ENCODE results near the gene MLH3.
A peak's percentile ranks its signal among the peaks of the same experiment; 100 is the strongest.
"Not testable (repeated sequence)": the region's sequence is repeated elsewhere in the genome, so short reads cannot be mapped to it uniquely, and the experiment has no call there.

Gene MLH3

DNA sequence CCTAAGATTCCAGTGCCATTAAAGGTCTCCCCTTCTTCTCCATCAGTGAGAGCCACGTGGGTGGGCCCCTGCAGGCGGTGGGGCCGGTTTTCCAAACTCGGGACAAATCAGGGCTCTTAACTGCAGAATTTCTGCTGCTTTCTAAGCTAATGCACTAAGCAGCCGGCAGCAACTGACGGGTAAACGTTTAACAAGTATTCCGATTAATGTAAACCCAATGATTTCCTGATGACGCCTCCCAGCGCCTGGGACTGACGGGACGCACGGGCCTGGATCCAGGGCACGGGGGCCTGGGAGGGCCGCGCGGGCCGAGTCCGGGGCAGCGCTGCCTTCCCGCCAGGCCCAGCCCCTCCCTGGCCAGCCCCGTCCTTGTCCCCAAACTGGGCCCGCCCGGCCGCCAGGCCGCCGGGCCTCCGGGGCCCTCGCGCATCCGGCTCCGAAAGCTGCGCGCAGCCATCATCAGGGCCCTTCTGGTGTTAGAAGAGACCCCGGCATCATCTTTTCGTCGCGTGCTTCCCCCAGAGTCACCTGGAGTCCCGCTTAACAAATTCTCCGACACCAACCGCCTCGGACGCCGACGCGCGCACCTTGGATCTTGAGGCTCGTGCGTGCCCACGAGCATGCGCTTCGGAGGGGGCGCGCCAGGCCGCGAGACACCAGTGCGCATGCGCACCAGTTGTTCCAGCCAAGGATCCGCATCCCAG, at the start of gene MLH3:
Gene MLH3, minus strand, starts transcription at position 616 of the 704 bp plus-strand sequence. CDS start 1,812 bp downstream, outside the sequence.
- peak; percentile 66 for DNase-seq

DNA sequence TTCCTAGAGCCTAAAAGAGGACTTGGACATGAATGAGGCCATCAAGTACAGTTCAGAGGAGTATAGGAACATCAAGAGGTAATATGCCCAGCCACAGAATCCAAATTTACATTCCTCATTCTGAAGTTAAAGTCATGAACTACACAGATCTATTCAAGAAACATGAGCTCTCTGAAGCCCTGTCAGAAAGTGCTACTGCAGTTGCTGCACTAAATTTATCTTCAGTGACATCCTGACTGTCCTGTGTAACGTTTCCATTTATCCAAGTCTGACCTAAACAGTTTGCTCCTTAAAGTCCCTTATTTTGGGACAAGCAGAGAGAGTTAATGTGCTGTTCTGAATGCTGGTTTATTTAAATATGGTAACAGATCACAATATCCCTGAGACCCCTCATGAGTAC, 47.4 kb upstream of the MLH3 start:
- no peak for DNase-seq

DNA sequence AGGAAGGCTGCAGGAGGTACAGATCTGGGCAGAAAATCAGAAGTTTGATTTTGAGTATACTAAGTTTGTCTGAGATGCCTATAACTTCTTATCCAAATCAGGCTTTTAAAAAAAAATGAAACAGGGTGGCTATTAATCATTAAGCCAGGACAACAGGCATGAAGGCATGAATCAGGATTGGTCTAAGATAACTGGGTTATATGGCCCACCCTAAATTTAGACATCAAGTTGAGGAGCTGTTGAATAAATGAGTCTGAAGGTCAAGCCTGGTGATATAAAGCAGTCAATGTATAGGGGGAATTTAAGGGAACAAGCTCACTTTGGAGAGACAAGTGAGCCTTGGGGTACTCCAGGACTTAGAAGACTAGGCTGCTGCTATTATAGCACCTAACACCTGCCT, 46.9 kb upstream of the MLH3 start:
- DNase-seq, result no peak

DNA sequence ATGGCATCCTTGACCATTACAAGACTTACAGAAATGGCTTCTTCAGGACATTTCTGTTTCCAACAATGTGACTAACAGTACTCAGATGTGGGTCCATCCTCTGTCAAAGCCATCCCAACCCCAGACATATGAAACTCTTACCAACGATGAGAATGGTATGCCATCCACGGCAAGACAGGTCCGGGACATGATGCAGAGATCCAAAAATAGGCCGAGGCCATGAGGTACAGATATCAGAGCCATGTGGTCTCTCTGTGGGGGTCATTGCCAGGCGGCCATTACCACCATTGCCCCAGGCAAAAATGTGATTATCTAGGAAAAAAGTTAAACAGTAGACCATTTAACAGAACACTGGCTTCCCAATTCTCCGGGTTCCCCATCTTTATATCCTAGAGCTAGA, 45.7 kb upstream of the MLH3 start:
- DNase-seq, result no peak

DNA sequence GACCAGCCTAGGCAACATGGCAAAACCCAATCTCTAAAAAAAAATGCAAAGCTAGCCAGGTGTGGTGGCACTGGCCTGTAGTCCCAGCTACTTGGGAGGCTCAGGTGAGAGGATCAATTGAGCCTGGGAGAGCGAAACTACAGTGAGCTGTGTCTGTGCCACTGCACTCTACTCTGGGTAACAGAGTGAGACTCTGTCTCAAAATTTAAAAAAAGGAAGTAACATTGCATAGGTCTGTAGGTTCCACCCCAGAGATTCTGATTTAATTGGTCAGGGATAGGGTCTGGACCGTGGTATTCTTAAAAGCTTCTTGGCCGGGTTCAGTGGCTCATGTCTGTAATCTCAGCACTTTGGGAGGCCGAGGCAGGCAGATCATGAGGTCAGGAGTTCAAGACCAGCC, 44.4 kb upstream of the MLH3 start:
- DNase-seq, result no peak

DNA sequence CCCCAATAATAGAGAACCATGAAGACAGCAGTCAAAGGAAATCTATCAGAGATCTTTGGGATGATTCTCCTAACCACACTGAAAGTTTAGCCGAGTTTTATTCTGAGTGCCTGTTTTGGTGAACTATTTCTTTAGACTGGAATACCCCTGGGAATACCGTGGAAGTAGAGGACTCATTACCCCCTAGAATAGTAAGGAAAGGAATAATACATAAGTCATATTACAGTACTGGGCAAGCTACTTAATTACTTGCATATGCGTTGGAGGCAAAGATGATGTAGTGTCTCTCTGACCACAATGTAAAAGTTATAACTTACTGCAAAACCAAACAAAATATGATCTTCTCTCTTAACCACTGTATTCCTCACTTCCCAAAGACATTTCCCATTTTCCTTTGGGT, 43.6 kb upstream of the MLH3 start:
- DNase-seq, result no peak

DNA sequence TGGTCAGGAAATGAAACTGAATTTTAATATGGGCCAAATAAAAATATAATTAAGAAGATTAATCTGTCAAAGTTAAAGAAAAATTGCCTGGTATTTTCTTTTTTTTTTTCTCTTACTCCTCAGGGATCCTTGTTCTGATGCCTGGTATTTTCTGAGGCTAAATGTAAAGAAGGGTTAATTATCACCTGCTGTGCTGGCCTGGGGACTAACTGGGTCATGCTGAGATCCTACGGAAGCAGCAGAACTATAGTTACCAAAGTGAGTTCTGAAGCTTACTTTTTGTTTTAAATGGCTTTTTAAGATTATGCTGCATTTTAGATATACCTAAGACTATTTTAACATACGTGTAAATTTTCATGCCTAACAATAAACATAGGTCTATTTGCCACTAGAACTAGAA, 41.4 kb upstream of the MLH3 start:
- no peak for DNase-seq

DNA sequence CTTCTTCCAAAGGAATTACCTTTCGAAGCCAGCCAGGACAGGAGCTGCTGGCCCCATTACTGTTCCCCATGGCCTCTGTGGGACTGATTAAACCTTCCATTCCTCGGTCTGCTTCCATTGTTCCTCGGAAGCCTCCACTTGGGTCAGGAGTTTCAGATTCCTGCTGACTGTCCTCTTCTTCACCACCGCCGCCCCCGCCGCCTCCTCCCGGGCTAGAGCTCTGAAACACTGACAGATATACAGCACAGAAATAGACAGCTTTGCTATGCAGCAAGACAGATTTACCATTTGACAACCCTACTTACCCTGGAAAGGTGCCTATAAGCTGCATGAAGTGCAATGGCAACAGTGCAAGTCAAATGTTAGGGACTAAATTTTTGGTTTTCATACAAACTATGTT, 40.0 kb upstream of the MLH3 start:
- no peak for DNase-seq

DNA sequence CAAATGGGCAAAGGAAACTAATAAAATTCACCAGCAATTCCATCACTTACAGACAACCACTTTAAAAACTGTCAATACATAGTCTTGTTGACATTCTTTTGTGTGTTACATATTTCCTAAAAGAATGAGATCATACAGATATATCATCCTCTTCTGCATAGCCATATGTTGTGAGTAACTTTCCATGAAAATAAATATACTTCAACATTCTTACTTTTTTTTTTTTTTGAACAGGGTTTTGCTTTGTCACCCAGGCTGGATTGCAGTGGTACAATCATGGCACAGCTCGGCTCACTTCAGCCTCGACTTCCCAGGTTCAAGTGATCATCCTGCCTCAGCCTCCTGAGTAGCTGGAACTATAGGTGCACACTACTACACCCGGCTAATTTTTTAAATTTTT, 39.1 kb upstream of the MLH3 start:
- no peak for DNase-seq

DNA sequence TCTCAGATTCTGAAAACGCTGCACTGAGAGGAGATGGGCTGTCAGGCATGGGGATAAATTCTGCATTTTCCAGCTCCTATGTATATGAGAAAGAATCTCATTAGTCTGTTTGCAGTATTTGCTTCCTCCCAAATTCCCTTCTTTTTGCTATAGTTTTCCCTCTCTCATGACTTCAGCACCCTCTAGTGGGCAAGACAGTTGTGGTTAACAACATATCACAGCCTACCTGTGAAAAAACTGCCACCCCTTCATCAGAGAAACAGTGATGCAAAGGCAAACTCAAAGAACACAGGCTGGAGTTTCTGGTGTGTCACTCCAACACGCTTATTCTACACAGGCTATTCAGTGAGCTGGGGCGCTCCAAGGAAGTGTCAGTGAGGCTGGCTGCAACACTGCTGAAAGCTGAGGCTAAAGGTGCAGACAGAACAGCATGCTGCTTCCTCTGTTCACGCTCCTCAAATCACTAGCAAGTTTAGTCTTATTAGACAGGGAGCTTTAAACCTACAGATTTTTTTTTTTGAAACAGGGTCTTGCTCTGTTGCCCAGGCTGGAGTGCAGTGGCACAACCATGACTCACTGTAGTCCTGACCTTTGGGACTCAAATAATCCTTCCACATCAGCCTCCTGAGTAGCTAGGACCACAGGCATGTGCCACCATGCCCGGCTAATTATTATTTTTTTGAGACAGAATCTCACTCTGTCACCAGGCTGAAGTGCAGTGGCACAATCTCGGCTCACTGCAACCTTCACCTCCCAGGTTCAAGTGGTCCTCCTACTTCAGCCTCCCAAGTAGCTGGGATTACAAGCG, 37.5 kb upstream of the MLH3 start:
- no peak for DNase-seq

DNA sequence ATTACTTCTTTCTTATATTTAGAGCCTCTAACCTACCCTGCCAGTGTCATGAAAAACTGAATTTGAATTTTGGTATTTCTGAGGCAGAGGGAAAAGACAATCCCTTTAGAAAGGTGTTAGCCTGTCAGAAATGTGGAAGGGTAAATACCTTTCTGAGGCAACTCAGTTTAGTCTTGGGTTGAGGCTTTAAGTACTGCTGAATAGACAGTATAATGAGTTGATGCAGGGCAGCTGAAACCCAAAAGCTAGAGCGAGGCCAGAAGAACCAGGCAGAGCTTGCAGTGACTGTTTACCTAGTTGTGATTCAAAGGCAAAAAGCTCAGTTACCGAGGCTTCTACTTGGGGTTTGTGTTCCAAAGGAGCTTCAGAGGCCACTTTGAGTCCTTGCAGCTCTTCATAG, 36.9 kb upstream of the MLH3 start:
- DNase-seq, result no peak

DNA sequence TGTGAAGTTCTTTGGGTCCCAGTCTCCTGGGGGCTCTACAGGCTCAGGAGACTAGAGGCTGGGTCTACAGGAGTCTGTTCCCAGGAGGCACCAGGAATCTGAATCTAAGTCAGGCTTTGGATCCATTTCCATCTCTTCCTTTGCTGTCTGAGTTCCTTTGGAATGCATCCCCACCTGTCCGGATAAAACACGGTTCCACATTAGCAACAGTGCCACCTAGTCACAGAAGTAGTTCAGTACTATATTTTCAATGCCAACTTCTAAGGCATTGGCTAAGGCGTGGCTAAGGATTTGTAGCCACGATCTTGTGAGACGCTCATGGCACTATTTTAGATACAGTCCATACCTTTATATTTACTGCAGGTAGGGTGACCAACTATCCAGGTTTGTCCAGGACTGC, 33.2 kb upstream of the MLH3 start:
- no peak for DNase-seq

DNA sequence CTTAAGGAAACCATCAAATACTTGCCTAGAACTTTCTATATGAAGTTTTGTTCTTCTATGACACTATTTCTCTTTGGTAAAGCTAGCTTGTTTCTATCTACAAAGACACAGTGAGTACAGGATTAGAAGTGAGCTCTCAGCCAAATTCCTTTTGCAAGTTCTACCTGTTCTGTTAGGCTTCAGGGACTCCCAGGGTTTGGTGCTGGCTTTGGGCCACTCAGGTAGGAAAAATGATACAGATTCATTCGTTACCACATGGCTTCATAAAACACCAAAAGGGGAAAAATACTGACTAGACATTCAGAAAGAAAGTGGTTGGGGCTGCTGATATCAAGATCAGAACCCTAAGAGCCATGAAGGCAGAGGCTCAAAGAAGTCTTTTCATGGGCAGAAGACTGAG, 32.0 kb upstream of the MLH3 start:
- DNase-seq, result no peak

DNA sequence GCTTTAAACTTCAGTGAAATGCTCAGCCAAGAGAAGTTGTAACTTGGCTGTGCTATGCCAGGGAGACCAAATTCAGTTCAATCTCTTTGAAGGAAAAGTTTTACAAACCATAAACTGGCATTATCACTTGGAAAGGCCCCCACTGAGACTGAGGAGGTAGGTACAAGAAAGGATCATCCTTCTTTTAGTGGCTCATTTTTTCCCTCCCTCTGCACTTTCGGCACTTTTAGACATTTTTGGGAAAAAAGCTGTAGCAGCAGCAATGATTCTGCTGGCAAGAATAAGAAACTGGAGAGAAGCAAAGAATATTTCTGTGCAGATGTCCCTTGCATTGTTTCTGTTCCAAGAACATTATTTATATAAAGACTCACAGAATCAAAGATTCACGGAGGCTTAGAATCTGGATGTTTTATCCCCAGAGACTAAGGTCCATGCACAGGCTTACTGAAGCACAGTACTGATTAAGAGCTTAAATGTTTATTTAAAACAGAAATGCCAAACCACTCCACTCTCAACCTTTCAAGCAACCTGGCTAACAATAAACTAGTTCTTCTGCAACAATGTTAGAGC, 30.5 kb upstream of the MLH3 start:
- no peak for DNase-seq

DNA sequence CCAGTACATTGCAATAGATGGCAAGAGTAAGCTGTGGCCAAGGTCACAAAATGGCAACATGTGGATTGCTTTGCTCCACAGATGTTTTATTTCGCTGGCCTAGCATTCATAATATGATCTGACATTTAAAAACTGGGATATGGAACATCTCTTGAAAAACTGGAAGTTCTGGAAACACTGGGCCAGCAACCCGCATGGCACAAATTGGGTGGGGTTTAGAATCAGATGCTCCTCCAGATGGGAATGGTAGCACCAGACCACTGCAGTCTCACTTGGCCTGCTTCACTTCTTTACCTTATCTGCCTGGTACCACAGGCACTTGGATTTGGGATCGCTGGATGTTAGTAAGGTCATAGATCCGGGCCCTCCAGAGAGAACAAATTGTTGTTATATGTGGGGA, 28.3 kb upstream of the MLH3 start:
- no peak for DNase-seq

DNA sequence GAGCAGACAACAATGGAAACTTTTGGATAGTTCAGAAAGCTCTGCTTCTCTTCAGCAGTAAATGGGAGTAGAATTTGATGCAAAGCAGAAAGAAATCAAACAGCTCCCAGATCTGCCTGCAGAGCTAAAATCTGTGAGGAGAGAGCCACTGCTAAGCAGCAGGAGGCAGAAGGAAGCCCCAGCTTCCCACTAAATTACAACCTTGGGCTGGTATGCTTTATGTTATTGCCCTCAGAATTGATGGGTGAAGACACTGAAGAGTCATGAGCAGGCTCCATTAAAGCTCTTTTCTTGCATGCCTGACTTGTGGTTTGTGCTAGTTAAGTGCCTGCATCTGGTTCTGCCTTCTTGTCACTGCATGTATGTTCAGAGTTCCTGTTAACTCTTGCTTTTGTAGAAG, 26.5 kb upstream of the MLH3 start:
- no peak for DNase-seq

DNA sequence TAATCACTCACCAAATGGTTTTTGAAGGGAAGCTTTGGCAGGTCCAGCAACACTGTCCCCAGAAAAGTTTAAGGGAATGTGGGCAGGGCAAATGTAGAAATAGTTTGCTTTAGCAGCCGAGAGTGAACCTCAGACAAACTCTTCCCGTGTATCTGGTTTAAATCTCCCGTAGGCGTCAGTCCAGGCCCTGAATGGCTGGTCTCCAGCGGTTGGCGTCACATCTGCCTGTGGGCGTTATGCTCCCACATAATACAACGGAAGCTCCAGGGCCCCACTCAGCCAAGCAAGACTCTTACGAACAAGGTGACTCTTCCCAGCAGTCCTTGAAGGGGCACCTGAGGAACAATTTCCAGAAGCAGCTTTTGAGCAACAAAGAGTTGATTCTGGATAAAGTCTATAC, 19.1 kb upstream of the MLH3 start:
- no peak for DNase-seq

DNA sequence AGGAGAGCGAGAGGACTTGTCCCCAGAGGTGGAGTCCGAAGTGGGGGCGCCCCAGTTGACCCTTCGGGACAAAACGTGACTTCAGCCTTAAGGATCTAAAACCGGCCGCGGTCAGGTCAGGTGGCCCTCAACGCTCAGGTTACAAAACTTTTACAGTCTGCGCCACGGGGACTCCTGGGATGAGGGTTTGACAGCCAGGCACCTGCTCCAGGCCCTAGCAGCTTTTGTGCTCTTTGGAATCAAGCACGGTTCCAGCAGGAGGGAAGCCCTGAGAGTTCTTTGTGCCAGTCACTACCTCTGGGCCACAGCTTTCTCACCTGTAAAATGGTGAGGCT, 18.5 kb upstream of the MLH3 start:
- DNase-seq, result no peak

DNA sequence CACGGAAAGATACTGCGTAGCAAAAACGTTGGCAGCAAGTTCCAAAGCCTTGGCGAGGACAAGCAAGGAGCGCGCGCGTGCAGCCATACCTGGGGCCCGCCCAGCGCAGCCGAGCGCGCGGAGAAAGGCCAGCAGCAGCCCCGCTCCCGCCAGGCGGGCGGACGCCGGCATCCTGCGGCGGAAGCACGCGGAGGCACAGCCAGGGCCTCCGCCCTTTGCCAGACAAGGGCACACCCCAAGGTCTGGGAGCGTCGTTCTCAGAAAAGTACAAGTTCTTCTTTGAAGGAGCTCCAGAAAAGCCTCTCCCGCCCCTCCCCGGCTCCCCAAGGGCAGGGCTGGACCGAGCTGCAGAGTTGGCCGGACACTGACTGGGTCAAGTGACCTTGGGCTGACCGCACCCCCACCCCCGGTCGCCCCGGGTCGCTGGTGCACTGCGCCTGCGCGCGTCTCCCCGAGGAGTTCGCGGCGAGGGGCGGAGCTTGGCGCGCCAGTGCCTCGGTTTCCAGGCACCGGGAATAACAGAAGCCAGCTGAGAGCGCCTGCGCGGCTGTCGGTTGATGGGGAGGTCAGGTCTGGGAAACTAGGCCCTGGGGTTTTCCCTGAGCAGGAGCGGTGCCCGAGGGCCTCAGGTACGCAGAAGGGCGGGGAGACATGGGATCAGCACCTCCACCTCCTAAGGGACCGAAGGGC, 18.0 kb upstream of the MLH3 start, which contains the start of gene ZC2HC1C:
Gene ZC2HC1C, plus strand, starts transcription at position 521 of the 690 bp plus-strand sequence. CDS start 933 bp downstream, outside the sequence.
- no peak for DNase-seq

DNA sequence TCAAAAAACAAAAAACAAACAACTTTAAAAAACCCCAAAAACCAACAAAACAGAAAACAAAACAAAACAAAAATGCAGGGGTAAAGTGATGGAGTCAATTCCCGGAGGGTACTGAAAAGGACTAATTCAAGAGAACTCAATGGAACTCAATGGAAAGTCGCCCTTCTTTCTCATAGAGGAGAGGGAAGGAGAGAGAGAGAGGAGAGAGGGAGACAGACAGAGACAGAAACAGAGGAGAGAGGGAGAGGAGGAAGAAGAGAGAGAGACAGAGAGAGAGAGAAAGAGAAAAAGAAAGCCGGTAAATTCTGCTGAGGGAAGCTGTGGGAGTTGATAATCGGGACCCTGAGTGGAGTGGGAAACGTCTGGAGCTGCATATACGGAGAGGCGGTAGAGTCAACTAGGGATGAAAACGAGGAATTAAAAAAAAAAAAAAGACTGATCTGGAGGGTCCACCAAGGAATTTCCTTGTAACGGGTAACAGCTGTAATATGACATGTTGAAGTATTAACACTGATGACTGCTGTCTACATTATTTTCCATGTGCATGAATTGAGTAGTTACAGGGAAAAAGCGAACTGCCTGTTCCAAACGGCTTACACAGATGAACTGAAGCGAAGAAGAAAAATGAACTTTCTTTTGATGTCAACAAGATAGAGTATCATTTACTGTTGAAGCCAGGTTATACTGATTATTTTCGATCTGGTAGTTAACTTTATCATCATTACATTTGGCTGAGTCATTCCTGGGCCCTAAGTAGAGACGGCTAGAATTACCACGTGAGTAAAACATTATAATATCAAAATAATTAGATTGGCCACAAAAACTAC, 17.2 kb upstream of the MLH3 start:
- no peak for DNase-seq

DNA sequence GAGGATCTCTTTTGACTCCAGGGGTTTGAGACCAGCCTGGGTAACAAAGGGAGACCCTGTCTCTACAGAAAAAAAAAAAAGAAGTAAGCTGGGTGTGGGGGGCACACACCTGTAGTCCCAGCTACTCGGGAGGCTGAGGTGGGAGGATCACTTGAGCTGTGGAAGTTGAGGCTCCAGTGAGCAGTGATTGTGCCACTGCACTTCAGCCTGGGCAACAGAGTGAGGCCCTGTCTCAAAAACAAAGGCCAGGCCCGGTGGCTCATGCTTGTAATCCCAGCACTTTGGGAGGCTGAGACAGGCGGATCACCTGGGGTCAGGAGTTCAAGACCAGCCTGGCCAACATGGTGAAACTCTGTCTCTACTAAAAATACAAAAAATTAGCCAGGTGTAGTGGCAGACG, 16.5 kb upstream of the MLH3 start:
- DNase-seq, result not testable (repeated sequence)

DNA sequence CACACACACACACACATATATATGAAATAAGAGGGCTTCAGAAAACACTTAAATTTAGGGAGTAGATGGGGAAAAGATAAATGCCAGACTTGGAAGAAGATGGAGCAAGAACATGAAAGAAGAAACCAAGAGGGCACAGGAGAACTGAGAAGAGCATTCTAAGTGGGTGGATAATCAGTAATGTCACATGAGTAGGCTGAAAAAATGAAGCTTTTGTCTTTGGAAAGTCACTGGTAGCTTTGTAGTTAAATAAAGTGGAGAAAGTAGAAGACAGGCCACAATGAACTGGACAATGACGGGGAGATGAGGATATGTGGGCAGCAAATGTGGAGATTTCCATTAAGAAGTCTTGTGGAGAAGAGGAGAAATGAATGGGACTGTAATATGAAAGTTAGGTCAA, 15.9 kb upstream of the MLH3 start:
- no peak for DNase-seq

DNA sequence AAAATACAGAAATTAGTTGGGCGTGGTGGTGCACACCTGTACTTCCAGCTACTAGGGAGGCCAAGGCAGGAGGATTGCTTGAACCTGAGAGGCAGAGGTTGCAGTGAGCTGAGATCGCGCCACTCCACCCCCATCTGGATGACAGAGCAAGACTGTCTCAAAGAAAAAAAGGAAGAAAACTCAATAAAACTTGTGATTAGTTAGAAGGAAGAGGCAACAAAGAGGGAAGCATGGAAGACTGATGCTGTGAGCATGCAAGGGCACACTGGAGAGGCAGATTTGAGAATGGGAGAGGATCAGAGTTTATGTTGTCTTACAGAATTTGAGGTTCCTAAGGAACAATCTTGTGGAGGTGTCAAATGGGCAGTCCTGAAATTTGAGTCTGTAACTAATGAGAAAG, 15.4 kb upstream of the MLH3 start:
- DNase-seq, result no peak
